DND-41 (cell line): Measurements from ENCODE around the gene ZG16B.

Source experiments
- ATAC-seq: fragments of 200-7000 bp; cut with Tn5 transposase; 3 replicates; pipeline ENCODE4 v1.9.1; 2021; ENCODE audit warnings: low read depth; ENCODE audit not compliant: insufficient read depth
- DNase-seq: peaks from one replicate; pipeline ENCODE4 v3.0.0-alpha.2; 2020
- H2AFZ ChIP-seq: 2 replicates; pipeline ENCODE4 v1.6.0; 2012; ENCODE audit warnings: low read depth, low read length
- H3K27ac ChIP-seq: 2 replicates; pipeline ENCODE4 v1.5.1; 2012; ENCODE audit warnings: low read length, inconsistent platforms
- H3K27me3 ChIP-seq: fragments of 200-600 bp; sonication (generic); 2 replicates; pipeline ENCODE4 v1.6.0; 2012; ENCODE audit warnings: low read length, mild to moderate bottlenecking, inconsistent platforms; ENCODE audit not compliant: insufficient read depth, poor library complexity
- H3K36me3 ChIP-seq: 2 replicates; pipeline ENCODE4 v1.5.1; 2012; ENCODE audit warnings: low read length, inconsistent platforms; ENCODE audit not compliant: insufficient read depth
- H3K4me1 ChIP-seq: 2 replicates; pipeline ENCODE4 v1.5.1; 2012; ENCODE audit warnings: mild to moderate bottlenecking, low read length; ENCODE audit not compliant: insufficient read depth
- H3K4me2 ChIP-seq: 2 replicates; pipeline ENCODE4 v1.6.0; 2012; ENCODE audit warnings: mild to moderate bottlenecking, moderate library complexity, low read length, inconsistent platforms; ENCODE audit not compliant: insufficient read depth
- H3K4me3 ChIP-seq, 2 experiments: fragments of 200-600 bp in 1 of 2; shearing (Covaris generic) in 1 of 2; 2 replicates each; pipeline ENCODE4 v1.5.1; 2012 to 2016; ENCODE audit warnings: inconsistent platforms in 2 of 2, low read length in 2 of 2, mild to moderate bottlenecking in 2 of 2, low read depth in 1 of 2, moderate library complexity in 1 of 2
- H3K79me2 ChIP-seq: 2 replicates; pipeline ENCODE4 v1.6.0; 2012; ENCODE audit warnings: low read length, inconsistent platforms; ENCODE audit not compliant: insufficient read depth
- H3K9ac ChIP-seq: 2 replicates; pipeline ENCODE4 v1.6.0; 2012; ENCODE audit warnings: low read depth, mild to moderate bottlenecking, inconsistent platforms, low read length, moderate library complexity
- H3K9me3 ChIP-seq: 2 replicates; pipeline ENCODE4 v1.5.1; 2012; ENCODE audit warnings: low read length, moderate library complexity, mild to moderate bottlenecking, inconsistent platforms; ENCODE audit not compliant: insufficient read depth, severe bottlenecking
- H4K20me1 ChIP-seq: 2 replicates; pipeline ENCODE4 v1.6.0; 2012; ENCODE audit warnings: low read length; ENCODE audit not compliant: insufficient read depth
- CTCF ChIP-seq: IDR thresholded peaks from 2 replicates; pipeline ENCODE4 v1.5.1; 2012; ENCODE audit warnings: borderline replicate concordance, low read length, moderate library complexity, mild to moderate bottlenecking; ENCODE audit not compliant: poor library complexity, severe bottlenecking; ENCODE audit errors: extremely low read depth
- EZH2 ChIP-seq: IDR thresholded peaks from 3 replicates; pipeline ENCODE4 v1.6.1; 2012; ENCODE audit warnings: borderline replicate concordance, low read depth, mild to moderate bottlenecking, moderate library complexity, low read length, inconsistent platforms; ENCODE audit not compliant: severe bottlenecking

Gene ZG16B

GRCh38 chr16:2826591-2827373, 3.3 kb upstream of the ZG16B start:
- no peak overlapping the region for H3K27ac ChIP-seq
- DNase-seq, result no peak
- TF ChIP-seq EZH2 (no peak), CTCF (no peak)
- no peaks in the 10 kb centered on the region for H3K79me2 ChIP-seq
- H3K9me3 ChIP-seq, result no peaks in the 10 kb centered on the region
- H4K20me1 ChIP-seq, result no peaks in the 10 kb centered on the region; the same call in 1 of the 2 replicates
- H3K4me1 ChIP-seq, result no peaks in the 10 kb centered on the region
- no peak overlapping the region for H3K4me3 ChIP-seq
- ATAC-seq, result no peak
- no peak overlapping the region for H3K4me2 ChIP-seq
- H2AFZ ChIP-seq, result no peak overlapping the region
- H3K9ac ChIP-seq, result no peak overlapping the region
- H3K36me3 ChIP-seq, result no peaks in the 10 kb centered on the region
- peaks cover 2% of the 10 kb centered on the region for H3K27me3 ChIP-seq

GRCh38 chr16:2827374-2827791, 2.7 kb upstream of the ZG16B start:
- Histone ChIP-seq H3K27ac (no peak overlapping the region), H2AFZ (no peak overlapping the region), H3K9ac (no peak overlapping the region), H3K9me3 (no peaks in the 10 kb centered on the region), H3K36me3 (no peaks in the 10 kb centered on the region), H3K4me3 (no peak overlapping the region), H3K4me2 (no peak overlapping the region), H3K27me3 (peaks cover 2% of the 10 kb centered on the region), H4K20me1 (no peaks in the 10 kb centered on the region; the same call in 1 of the 2 replicates), H3K4me1 (no peaks in the 10 kb centered on the region), H3K79me2 (no peaks in the 10 kb centered on the region)
- DNase-seq, result no peak
- no peak for ATAC-seq
- TF ChIP-seq CTCF (no peak), EZH2 (no peak)

- no peak for DNase-seq
- Histone ChIP-seq H3K36me3 (no peaks in the 10 kb centered on the region), H3K4me1 (no peaks in the 10 kb centered on the region), H3K4me3 (no peak overlapping the region), H3K9ac (no peak overlapping the region), H3K79me2 (no peaks in the 10 kb centered on the region), H3K4me2 (no peak overlapping the region), H3K27ac (no peak overlapping the region), H2AFZ (no peak overlapping the region), H4K20me1 (no peaks in the 10 kb centered on the region; the same call in 1 of the 2 replicates), H3K9me3 (no peaks in the 10 kb centered on the region), H3K27me3 (peaks cover 2% of the 10 kb centered on the region)
- ATAC-seq, result no peak
- TF ChIP-seq CTCF (no peak), EZH2 (no peak)
These were observed 2.1 kb upstream of the ZG16B start for GRCh38 chr16:2827831-2828520.
